ENCODE measurements around the gene KCNH5.
"Not testable (repeated sequence)": the region's sequence is repeated elsewhere in the genome, so short reads cannot be mapped to it uniquely, and the experiment has no call there.

KCNH5 gene

GRCh38 chr14:62759796-62760195 is 285.5 kb downstream of the KCNH5 start:
- no peak for DNase-seq (ENCODE audit: low read depth in 1 of 2, low spot score in 1 of 2)

DNA sequence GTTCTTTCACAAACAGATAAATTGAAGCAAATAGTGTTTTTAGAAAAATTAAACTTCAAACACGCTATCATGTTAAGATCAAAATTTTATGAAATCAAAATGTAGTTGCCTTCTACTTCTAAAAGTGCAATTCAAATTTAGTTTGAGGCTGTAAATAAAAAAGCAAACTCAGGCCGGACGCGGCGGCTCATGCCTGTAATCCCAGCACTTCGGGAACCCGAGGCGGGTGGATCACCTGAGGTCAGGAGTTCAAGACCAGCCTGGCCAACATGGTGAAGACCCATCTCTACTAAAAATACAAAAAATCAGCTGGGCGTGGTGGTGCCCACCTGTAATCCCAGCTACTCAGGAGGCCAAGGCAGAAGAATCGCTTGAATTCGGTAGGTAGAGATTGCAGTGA is 298.4 kb downstream of the KCNH5 start:
- not testable (repeated sequence) for DNase-seq (ENCODE audit: low read depth in 1 of 2, low spot score in 1 of 2)

DNA sequence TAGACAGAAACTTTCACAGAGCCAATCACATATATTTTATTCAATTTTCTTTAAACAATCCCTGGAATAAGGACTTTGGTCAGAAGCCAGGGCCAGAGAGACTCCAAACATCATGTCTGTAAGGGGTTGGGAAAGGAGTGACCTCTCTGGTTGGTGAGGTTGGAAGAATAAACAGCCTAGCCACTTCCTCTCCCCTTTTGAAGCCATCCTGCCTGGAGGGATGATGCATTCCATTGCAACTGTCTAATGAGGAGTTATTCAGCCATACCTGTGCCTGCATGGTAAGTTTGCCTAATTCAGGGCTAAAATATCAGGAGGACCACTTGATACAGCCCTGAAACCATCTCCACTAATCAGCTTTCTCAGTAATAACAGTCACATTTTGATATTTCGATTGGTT is 299.8 kb downstream of the KCNH5 start:
- no peak for DNase-seq (ENCODE audit: low read depth in 1 of 2, low spot score in 1 of 2)

- DNase-seq (ENCODE audit: low read depth in 1 of 2, low spot score in 1 of 2) = no peak
Observed at GRCh38 chr14:62743560-62743959, 301.7 kb downstream of the KCNH5 start.

GRCh38 chr14:62743118-62743517 is 302.1 kb downstream of the KCNH5 start:
- DNase-seq (ENCODE audit: low read depth in 1 of 2, low spot score in 1 of 2) = no peak

DNA sequence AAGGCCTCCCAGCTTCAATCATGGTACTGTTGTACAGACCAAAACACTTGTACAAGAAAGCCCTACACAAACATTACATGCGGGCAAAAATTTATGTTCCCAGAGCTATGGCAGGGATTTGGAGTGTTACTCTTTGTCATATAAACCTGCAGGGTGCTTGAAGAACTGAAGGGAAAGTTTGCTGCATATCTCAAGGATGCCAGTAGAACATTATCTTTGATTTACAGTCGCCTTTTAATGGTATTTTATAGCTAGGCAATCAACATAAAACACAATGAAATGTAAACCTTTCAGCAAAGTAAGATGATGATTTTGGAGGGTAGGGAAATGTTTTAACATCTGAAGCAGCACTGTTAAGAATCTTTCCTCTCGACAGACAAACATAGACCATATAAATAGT is 305.6 kb downstream of the KCNH5 start:
- DNase-seq (ENCODE audit: low read depth in 1 of 2, low spot score in 1 of 2) = no peak

GRCh38 chr14:62736048-62737043 is 308.9 kb downstream of the KCNH5 start:
- no peak for DNase-seq (ENCODE audit: low read depth in 1 of 2, low spot score in 1 of 2)

DNA sequence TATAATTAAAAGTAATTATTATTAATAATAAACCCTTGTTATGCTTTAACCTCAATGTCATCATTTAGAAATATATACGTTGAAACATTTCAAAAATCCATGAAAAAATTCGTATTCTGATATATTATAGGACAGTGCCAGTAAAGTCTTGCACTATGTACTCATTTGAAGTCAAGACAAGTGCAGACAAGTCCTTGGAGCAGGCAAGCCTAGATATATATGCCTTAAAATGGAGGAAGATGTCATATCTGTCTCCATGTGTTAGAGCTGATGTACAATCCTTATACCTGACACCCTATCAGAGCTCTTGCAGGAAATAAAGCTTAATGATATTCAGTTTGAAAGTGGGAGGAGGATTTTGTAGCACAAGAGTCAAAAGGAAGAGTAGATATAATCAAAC is 310.4 kb downstream of the KCNH5 start:
- DNase-seq (ENCODE audit: low read depth in 1 of 2, low spot score in 1 of 2) = no peak

- DNase-seq (ENCODE audit: low read depth in 1 of 2, low spot score in 1 of 2) = no peak
Observed at GRCh38 chr14:62722406-62722805, 322.9 kb downstream of the KCNH5 start.

GRCh38 chr14:62718629-62719028 is 326.6 kb downstream of the KCNH5 start:
- no peak for DNase-seq (ENCODE audit: low read depth in 1 of 2, low spot score in 1 of 2)

GRCh38 chr14:62711351-62712023 is 333.8 kb downstream of the KCNH5 start:
- no peak for DNase-seq (ENCODE audit: low read depth in 1 of 2, low spot score in 1 of 2)

DNA sequence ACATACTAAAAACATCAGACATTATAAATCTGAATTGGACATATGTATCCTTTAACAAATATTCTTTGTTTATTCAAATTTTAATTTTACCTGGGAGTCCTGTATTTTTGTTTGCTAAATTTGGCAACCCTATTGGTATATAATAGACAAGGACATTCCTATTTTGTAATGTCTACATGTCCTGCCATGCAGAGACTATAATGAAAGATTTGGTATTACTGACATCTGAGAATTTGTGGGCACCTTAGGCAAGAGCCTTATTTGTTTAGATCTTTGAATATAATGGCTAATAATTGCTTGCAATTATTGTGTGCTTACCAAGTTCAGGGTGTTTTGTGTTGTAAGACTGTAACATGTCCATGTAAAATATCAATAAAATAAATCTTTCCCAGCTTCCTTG is 334.4 kb downstream of the KCNH5 start:
- no peak for DNase-seq (ENCODE audit: low read depth in 1 of 2, low spot score in 1 of 2)

DNA sequence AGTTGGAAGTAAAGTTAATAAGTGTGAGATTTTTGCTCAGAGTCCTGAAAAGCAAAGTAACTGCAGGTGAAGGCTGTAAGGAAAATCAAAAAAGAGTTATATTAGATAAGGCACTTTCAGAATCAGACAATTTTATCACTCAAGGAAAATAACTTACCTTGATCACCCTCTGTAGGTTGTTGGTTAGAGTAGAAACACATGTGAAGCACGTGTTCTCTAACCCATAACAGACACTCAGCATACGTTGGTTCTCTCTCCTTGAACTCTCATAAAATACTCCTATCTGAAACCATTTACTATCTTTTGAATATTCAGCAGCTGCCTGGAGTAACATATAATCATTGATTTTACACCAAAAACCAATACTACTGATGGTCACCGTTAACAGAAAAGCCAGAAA is 335.5 kb downstream of the KCNH5 start:
- no peak for DNase-seq (ENCODE audit: low read depth in 1 of 2, low spot score in 1 of 2)

- no peak for DNase-seq (ENCODE audit: low read depth in 1 of 2, low spot score in 1 of 2)
Observed at GRCh38 chr14:62706217-62706616, 339.0 kb downstream of the KCNH5 start.

DNA sequence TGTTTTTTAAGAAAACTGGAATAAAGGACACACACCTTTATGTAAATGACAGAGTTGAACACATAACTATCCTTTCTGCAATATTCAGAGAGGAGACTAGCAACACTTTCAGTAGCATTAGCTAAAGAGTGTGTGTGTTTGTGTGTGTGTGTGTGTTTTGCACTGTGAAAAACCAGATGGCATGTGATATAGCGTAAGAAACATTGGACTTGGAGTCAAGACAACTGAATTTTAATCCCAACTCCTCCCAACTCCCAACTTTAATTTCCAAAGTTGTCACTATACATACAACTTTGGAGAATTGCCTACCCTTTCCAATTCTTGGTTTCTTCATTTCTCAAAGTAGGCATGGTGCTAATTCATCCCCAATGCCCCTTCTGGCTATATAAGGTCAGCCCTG is 347.8 kb downstream of the KCNH5 start:
- DNase-seq (ENCODE audit: low read depth in 1 of 2, low spot score in 1 of 2) = no peak

GRCh38 chr14:62696929-62697328 is 348.3 kb downstream of the KCNH5 start:
- DNase-seq (ENCODE audit: low read depth in 1 of 2, low spot score in 1 of 2) = no peak

DNA sequence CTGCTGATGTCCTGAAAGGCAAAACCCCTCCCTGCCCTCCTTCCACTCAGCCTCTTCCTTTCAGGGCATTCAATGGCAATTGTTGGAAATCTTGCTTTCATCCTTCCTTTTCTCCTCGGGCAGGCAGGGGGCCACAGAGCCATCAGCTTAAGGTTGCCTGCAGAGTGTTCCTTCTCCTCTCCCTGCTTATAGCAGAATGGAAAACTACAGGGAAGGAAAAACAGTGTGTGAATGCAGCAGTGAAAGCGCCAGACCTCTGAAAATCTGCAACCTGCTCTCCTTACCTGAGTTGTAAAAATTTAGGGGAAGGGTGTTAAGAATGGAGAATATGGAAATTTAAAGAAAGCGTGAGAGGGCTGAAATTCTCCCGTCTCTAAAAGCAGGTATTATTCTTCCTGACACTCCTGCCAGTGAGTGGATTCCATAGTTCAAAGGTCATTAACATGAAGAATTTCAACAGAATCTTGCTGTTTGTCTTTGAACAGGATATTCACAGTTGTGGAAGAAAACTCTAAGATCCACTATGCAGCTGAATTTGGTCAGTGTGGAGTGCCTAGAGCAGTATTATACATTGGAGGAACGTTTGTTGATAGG is 348.8 kb downstream of the KCNH5 start:
- no peak for DNase-seq (ENCODE audit: low read depth in 1 of 2, low spot score in 1 of 2)

DNA sequence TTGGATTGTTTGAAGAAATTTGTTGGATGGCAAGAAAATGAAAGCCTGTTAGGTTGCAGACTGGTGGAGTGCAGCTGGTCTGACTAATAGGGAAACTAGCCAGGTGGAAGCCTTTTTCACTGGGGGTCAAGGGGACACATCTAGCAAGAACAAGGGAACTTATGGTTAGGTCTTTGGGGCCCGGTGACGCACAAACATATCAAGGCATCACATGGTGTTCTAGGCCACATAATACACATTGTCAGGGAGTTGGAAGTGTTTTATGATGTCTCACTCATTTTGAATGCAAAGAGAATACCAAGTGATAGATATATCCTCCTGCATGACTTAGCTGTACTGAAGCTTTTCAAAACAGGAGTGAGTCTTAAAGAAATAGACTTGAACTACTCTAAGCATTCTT is 351.2 kb downstream of the KCNH5 start:
- DNase-seq (ENCODE audit: low read depth in 1 of 2, low spot score in 1 of 2) = no peak

DNA sequence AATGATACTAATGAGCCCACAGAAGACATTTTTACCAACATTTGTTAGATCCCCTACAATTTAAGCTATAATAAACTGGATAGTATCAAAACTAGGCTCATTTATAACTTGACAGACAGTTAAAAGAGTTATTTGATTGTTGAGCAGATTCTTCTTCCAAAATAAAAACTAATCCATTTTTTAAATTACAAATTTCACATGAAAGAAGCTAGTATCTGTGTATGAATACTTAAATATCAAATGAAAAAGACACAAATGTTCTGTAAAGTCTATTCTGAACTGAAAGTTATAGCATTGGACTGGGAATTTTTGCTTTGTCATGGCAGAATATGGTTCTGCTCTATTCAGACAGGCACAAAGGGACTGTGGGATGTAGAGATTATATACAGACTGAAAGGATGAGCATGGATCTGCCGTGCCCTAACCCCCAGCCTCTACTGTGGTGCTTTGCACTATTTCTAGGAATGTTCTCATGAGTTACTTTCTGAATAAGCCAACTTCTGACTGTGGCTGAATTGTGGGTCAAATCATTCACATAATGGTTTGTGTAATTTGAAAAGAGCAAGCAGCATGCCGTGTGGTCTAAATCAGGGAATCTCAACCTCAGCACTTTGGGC is 352.7 kb downstream of the KCNH5 start:
- no peak for DNase-seq (ENCODE audit: low read depth in 1 of 2, low spot score in 1 of 2)

- no peak for DNase-seq (ENCODE audit: low read depth in 1 of 2, low spot score in 1 of 2)
Observed at GRCh38 chr14:62691647-62692489, 353.4 kb downstream of the KCNH5 start.

DNA sequence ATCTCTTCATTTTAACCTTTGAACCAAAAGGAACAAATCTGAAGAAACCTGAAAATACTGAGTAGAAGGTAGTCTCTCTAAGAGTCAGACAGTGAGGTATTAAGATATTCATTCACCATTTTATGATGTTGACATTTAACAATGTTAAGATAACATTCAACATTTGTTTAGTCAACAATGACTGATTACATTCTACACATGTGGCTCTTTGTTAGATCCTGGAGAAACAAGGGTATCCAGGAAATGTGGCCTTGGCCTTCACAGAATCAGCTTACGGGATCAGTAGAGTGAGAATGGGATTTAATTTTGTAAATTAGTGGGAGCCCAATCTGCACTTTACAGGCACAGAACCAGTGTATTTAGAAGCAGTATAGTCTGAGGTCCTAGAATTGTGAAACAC is 355.5 kb downstream of the KCNH5 start:
- no peak for DNase-seq (ENCODE audit: low read depth in 1 of 2, low spot score in 1 of 2)

All from stimulated activated CD4-positive, alpha-beta T cell treated with anti-CD3 and anti-CD28 coated beads, Interleukin-15, amount 100 ng/mL, for 1 hour (primary cell).